WTC11 (cell line): Measurements from ENCODE around the gene P4HTM. TPM values are rescaled to one million over a fixed set of nuclear protein-coding genes. Genes with fewer than 3 reads are reported as not detected.
A peak's percentile ranks its signal among the peaks of the same experiment; 100 is the strongest.

ENCODE experiments used
- ATAC-seq: fragments of 200-7000 bp; cut with Tn5 transposase; 2 replicates; pipeline ENCODE4 v1.10.0; 2021; ENCODE audit warnings: mild to moderate bottlenecking, moderate library complexity
- CTCF ChIA-PET: fragments of 300-600 bp; sonication (Branson Sonifier 250); formaldehyde crosslinking; loops from one replicate; lab custom pipeline; 2021; ENCODE audit warnings: antibody characterized with exemption; lab: Charles Lee
- POLR2A ChIA-PET: fragments of 350-600 bp; sonication (Branson Sonifier 250); formaldehyde crosslinking; loops from one replicate; lab custom pipeline; 2021; ENCODE audit warnings: antibody characterized with exemption; lab: Charles Lee
- DNase-seq: peaks from one replicate; pipeline ENCODE4 v3.0.0; 2021; ENCODE audit warnings: low spot score
- H3K27ac Mint-ChIP-seq: 2 replicates; pipeline ENCODE4 v1.8.0; 2021; ENCODE audit warnings: mixed read lengths
- H3K27me3 Mint-ChIP-seq: 2 replicates; pipeline ENCODE4 v1.8.0; 2021; ENCODE audit warnings: low read depth, mild to moderate bottlenecking, moderate library complexity, mixed read lengths
- H3K36me3 Mint-ChIP-seq: 2 replicates; pipeline ENCODE4 v1.8.0; 2021; ENCODE audit warnings: mixed read lengths
- H3K4me1 Mint-ChIP-seq: 2 replicates; pipeline ENCODE4 v1.8.0; 2022; ENCODE audit warnings: mixed read lengths
- H3K4me3 Mint-ChIP-seq: 2 replicates; pipeline ENCODE4 v1.8.0; 2021; ENCODE audit warnings: mild to moderate bottlenecking, moderate library complexity, mixed read lengths
- H3K9me3 Mint-ChIP-seq: 2 replicates; pipeline ENCODE4 v1.8.0; 2021; ENCODE audit warnings: mixed read lengths
- AFF4 ChIP-seq: sonication (generic); formaldehyde crosslinking; IDR thresholded peaks from 2 replicates; pipeline ENCODE4 v1.8.1; 2023; ENCODE audit warnings: mild to moderate bottlenecking, missing genetic modification reagents, borderline replicate concordance
- CBFB ChIP-seq: sonication (generic); formaldehyde crosslinking; IDR thresholded peaks from 2 replicates; pipeline ENCODE4 v1.8.1; 2022; ENCODE audit warnings: mild to moderate bottlenecking, low read depth, missing genetic modification reagents
- EMX1 ChIP-seq: fragments of 250-450 bp; sonication (Bioruptor Pico); IDR thresholded peaks from 2 replicates; pipeline ENCODE4 v1.8.0; 2021; ENCODE audit warnings: mild to moderate bottlenecking
- FOXJ3 ChIP-seq: sonication (generic); formaldehyde crosslinking; IDR thresholded peaks from 2 replicates; pipeline ENCODE4 v1.9.0; 2021; ENCODE audit warnings: missing genetic modification reagents, mild to moderate bottlenecking, borderline replicate concordance
- GTF2I ChIP-seq: fragments of 250-450 bp; sonication (Bioruptor Pico); conservative IDR thresholded peaks from 2 replicates; pipeline ENCODE4 v1.4.0; 2021; ENCODE audit warnings: mild to moderate bottlenecking
- IRF2 ChIP-seq: sonication (generic); formaldehyde crosslinking; IDR thresholded peaks from 2 replicates; pipeline ENCODE4 v1.8.0; 2022; ENCODE audit warnings: low read depth, missing genetic modification reagents, borderline replicate concordance
- SP1 ChIP-seq: sonication (generic); formaldehyde crosslinking; conservative IDR thresholded peaks from 2 replicates; pipeline ENCODE4 v1.8.1; 2022; ENCODE audit warnings: missing genetic modification reagents
- ZNF317 ChIP-seq: sonication (generic); formaldehyde crosslinking; IDR thresholded peaks from 2 replicates; pipeline ENCODE4 v1.8.1; 2023; ENCODE audit warnings: low read depth, mild to moderate bottlenecking, moderate library complexity, missing genetic modification reagents, borderline replicate concordance
- ZNF423 ChIP-seq: fragments of 250-450 bp; sonication (Bioruptor Pico); IDR thresholded peaks from 2 replicates; pipeline ENCODE4 v2.1.2; 2022; ENCODE audit warnings: mild to moderate bottlenecking, moderate library complexity
- ZNF671 ChIP-seq: fragments of 250-450 bp; sonication (Bioruptor Pico); IDR thresholded peaks from 2 replicates; pipeline ENCODE4 v1.8.0; 2021; ENCODE audit warnings: mild to moderate bottlenecking
- total RNA-seq: library from RNA; stranded (reverse); gene quantifications from 3 replicates; pipeline ENCODE4 v1.2.3, GENCODE V29; 2021
- TF ChIP-seq, protein P1 (sequence below): sonication (generic); formaldehyde crosslinking; IDR thresholded peaks from 2 replicates; pipeline ENCODE4 v1.8.0; 2023; ENCODE audit warnings: missing genetic modification reagents
- TF ChIP-seq, protein P2 (sequence below): sonication (generic); formaldehyde crosslinking; conservative IDR thresholded peaks from 2 replicates; pipeline ENCODE4 v1.8.1; 2023; ENCODE audit warnings: mild to moderate bottlenecking, low read depth, missing genetic modification reagents, moderate library complexity

The P4HTM gene
- total RNA-seq, 1 experiment from 2014 or later: 21.9 TPM

GRCh38 chr3:48997102-48997635 lies 7.1 kb downstream of the P4HTM start:
- Mint-ChIP-seq H3K4me1 (peaks cover 12% of the 10 kb centered on the region), H3K36me3 (peaks cover 4% of the 10 kb centered on the region; the same call in 1 of the 2 replicates), H3K4me3 (no peak overlapping the region), H3K27me3 (no peaks in the 10 kb centered on the region), H3K27ac (no peak overlapping the region), H3K9me3 (no peaks in the 10 kb centered on the region)
- no peak for TF ChIP-seq ZNF317 (CRISPR knock-in tag)
- no peak for TF ChIP-seq EMX1 (CRISPR knock-in tag)
- TF ChIP-seq CBFB: no peak
- no peak for TF ChIP-seq AFF4
- no peak for TF ChIP-seq ZNF423
- TF ChIP-seq, protein P1, sequence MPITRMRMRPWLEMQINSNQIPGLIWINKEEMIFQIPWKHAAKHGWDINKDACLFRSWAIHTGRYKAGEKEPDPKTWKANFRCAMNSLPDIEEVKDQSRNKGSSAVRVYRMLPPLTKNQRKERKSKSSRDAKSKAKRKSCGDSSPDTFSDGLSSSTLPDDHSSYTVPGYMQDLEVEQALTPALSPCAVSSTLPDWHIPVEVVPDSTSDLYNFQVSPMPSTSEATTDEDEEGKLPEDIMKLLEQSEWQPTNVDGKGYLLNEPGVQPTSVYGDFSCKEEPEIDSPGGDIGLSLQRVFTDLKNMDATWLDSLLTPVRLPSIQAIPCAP: no peak
- TF ChIP-seq, protein P2, sequence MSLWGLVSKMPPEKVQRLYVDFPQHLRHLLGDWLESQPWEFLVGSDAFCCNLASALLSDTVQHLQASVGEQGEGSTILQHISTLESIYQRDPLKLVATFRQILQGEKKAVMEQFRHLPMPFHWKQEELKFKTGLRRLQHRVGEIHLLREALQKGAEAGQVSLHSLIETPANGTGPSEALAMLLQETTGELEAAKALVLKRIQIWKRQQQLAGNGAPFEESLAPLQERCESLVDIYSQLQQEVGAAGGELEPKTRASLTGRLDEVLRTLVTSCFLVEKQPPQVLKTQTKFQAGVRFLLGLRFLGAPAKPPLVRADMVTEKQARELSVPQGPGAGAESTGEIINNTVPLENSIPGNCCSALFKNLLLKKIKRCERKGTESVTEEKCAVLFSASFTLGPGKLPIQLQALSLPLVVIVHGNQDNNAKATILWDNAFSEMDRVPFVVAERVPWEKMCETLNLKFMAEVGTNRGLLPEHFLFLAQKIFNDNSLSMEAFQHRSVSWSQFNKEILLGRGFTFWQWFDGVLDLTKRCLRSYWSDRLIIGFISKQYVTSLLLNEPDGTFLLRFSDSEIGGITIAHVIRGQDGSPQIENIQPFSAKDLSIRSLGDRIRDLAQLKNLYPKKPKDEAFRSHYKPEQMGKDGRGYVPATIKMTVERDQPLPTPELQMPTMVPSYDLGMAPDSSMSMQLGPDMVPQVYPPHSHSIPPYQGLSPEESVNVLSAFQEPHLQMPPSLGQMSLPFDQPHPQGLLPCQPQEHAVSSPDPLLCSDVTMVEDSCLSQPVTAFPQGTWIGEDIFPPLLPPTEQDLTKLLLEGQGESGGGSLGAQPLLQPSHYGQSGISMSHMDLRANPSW: no peak
- TF ChIP-seq SP1 (CRISPR knock-in tag): no peak
- TF ChIP-seq FOXJ3 (CRISPR knock-in tag): no peak
- ChIA-PET POLR2A (interaction anchor here (0.5 to 2.0 kb wide), 3 partner anchors 9 to 23 kb away, joined by 3 to 11 read pairs (median 5); partner anchors contain the start of gene WDR6), CTCF (interaction anchor here (0.7 to 4.3 kb wide), 4 partner anchors 10 to 25 kb away, joined by 3 to 23 read pairs (median 14); partner anchors contain the start of gene WDR6)
- 0 out of 2 replicates have a peak, but pooled peaks have one; percentile 10 for ATAC-seq
- no peak for DNase-seq

DNA sequence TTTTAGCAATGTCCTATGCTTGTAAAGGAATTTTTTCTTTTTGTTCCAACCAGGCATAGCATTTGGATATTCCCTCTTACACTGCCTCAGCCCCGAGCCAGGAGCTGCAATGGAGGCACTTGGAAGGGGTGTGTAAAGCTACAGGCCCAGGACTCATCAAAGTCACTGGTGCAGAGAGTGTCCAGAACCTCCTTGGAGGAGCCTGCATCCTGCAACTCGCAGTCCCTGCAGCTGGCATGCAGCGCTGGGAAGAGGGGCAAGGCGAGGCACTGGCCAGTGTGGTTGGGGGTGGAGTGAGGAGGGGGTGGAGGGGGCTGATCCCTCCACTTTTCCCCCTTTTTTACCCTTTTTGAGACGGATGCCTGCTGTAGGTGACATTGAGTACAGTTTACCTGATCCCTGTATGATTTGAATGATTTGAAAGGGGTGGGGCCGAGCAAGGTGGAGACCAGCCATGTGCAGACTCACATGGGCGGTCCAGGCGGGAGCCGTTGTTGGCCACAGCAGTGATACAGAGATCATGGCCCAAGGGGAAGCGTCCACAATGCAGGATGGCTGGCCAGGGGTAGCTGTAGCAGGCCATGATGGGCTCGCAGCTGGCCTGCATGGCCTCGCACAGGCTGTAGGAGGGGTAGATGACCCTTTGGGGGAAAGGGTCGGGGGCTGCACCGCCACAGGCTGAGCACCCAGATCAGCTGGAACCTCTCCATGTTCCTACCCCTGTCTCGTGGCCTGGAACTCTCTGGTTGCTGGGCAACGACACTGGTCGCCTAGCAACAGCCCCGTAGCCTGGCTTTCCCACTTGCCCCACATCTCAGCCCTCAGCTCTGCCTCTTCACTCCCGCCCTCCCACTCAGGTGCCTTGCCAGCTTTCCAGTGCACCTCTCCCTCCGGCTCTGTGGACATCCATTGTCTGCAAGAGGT lies 7.9 kb downstream of the P4HTM start:
- ChIA-PET CTCF (interaction anchor here (0.6 to 4.3 kb wide), 7 partner anchors 9 to 28 kb away, joined by 3 to 23 read pairs (median 6); partner anchors contain the start of gene WDR6), POLR2A (interaction anchor here (0.5 to 2.0 kb wide), 4 partner anchors 9 to 24 kb away, joined by 3 to 11 read pairs (median 4); partner anchors contain the start of gene WDR6)
- H3K36me3 Mint-ChIP-seq: peaks cover 4% of the 10 kb centered on the region; the same call in 1 of the 2 replicates
- H3K27me3 Mint-ChIP-seq: no peaks in the 10 kb centered on the region
- H3K4me3 Mint-ChIP-seq: no peak overlapping the region
- DNase-seq (peak; percentile 65), ATAC-seq (peak; percentile 11)
- H3K9me3 Mint-ChIP-seq: no peaks in the 10 kb centered on the region
- no peak overlapping the region for H3K27ac Mint-ChIP-seq
- H3K4me1 Mint-ChIP-seq: peaks cover 12% of the 10 kb centered on the region
- TF ChIP-seq GTF2I (no peak), ZNF671 (no peak), AFF4 (no peak), IRF2 (CRISPR knock-in tag) (no peak)
